ENCODE measurements around the gene LARGE1.

The LARGE1 gene

DNA sequence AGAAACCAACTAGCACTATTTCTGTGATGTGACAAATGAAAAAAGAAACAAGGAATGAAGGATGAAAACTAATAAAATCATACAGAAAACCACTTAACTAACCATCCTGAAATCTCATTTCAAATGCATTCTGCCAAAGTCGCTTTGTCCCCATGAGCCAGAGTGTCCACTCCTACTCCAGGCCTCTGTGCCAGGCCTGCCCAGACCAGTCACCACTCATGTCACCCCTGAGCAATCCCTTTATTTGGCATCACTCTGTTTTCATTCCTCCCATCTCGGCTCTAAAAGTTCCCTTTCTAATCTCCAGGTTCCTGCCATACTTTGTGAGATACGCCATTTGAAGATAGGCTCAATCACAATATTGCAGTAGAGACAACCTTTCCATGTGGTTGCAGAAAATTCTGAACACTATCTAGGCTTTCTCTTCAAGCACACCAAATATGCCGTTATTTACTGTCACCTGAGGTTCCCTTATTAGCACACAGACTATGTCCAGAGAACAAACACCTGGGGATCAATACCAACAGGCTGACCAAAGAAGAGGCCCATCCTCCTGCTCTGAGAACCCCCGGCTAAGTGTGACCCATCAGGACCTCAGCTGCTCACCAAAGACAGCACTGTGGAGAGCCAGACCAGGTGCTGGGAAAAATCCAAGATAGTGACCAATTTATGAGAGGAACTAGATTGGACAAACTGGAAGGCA lies 202.4 kb downstream of the LARGE1 start:
- DNase-seq (ENCODE audit: low spot score), result no peak

DNA sequence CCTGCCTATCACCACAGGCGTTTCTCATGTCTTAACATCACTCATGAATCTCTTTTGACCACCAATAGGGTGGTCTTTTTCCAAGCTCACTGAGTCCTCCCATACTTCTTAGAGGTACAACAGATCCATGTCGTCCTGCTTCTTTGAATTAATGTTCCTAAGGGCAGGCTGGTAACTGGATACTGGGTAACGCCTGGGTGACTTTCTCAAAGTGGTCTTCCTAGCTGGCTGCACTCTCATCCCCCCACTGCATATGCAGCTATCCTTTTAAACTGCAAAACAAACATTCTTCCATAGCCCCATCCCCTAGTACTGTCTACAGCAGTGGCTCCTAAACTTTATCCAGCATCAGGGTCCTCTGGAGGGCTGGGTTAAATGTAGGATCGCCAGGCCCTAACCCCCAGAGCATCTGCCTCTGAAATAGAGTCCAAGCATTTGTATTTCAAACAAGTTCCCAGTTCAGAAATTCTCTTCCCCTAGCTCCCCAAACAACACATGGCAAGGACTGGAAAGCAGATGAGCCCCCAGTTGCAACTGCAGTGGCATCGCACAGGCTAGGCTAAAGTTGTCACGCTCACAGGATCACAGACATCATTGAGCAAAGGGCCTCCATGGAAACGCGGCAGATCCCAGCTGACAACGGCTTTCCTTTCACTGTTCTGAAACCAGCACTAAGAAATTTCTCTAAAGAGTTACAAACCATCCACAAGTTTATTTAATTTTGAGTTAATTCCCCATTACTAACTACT lies 204.9 kb downstream of the LARGE1 start:
- DNase-seq (ENCODE audit: low spot score), result no peak

- no peak for DNase-seq (ENCODE audit: low spot score)
Measured at GRCh38 chr22:33710326-33710725, 209.9 kb downstream of the LARGE1 start.

DNA sequence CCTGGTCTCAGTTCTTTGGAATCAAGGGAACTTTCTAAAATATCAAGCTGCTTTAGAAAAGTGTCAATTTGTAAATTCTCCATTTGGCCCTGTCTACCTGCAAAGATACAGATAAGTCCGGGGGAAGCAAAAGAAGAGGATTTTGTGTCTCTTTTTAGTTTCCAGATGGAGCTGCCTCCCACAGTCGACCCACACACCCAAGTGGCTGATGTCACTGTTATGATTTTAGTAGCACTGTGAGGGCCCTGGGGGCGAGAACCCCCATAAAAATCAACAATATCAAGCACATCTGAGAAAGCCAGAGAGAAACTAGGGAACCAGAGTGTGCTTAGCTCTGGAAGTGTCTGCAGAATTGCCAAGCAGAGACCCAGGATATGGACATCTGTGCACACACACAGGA lies 212.7 kb downstream of the LARGE1 start:
- no peak for DNase-seq (ENCODE audit: low spot score)

DNA sequence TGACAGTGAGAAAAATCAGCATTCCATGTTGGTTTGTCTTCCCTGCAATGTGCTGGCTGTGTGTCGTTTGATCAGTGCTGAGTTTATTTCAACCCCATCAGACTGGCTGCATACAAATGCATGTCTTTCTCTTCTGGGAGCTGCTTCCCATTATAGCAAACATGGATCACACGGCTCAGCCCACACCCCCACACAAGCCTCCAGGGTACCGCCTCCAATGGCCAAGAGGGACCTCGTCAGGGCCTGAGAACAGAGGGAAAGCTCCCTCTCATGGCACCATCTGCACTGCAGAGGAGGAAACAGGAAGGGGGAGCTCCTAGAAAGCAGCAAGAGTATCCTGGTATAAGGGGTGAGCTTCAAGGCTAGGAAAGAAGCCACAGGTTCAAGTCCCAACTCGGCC lies 214.2 kb downstream of the LARGE1 start:
- no peak for DNase-seq (ENCODE audit: low spot score)

DNA sequence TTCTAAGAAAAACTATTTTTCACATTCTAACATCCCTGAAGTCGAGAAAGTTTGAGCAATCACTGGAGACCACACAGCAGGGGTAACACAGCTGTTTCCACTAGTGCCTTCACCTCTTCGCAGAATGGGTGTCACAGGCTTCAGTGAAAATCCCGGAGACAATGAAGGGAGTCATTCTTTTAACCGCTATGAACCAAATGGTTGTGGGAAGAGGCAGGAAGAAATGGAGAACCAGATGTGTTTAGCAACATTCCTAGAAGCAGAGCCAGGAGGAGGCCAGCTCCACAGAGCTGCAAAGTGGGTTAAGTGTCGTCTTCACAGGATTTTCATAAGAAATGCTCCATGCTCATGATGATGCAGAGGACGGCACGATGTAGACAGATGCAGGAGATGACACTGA lies 221.1 kb downstream of the LARGE1 start:
- DNase-seq (ENCODE audit: low spot score), result no peak

GRCh38 chr22:33697640-33698039 lies 222.6 kb downstream of the LARGE1 start:
- no peak for DNase-seq (ENCODE audit: low spot score)

DNA sequence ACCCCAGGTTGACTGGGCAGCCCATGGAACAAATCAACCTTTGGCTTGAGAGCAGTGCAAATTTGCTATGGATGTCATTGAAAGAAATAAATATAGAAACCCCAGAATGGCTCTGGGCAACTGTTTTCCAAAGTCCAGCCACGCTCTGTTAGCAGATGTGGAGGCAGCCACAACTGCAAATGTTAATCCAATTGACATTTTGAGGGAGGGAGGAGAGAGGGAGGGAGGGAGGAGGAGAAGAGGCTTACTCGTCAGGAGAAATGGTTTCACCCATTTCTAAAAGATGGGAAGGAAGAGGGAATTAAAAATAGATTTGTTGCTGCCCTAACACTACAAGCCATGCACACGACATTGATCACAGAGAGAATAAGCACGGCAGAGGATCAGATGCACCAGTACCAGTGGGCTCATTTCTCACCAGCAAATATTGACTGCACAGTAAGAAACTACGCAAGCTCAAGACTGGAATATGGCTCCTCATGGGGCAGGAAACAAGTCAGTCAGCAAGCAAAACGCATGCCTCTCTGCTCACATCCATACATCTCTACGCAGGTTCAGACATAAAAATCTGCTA lies 229.1 kb downstream of the LARGE1 start:
- DNase-seq (ENCODE audit: low spot score), result no peak

- DNase-seq (ENCODE audit: low spot score), result no peak
Measured at GRCh38 chr22:33688903-33689302, 231.4 kb downstream of the LARGE1 start.

DNA sequence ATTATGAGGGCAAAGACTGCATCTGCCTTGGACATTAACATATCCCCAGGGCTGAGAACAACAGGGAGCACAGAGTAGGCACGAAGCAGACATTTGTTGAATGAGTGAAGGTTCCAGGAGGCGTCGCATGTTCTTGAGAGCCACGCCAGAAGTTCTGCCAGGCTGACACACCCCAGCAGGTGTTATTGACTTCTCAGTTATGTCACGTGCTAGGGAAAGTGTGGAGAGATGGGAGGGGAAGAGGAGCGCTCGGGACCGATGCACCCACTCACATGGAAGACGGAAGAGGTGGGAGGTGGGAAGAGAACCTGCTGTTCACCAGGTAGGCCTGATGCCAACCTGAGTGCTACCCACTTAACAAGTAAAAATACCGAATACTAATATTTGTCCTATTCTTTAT lies 232.8 kb downstream of the LARGE1 start:
- DNase-seq (ENCODE audit: low spot score), result no peak

DNA sequence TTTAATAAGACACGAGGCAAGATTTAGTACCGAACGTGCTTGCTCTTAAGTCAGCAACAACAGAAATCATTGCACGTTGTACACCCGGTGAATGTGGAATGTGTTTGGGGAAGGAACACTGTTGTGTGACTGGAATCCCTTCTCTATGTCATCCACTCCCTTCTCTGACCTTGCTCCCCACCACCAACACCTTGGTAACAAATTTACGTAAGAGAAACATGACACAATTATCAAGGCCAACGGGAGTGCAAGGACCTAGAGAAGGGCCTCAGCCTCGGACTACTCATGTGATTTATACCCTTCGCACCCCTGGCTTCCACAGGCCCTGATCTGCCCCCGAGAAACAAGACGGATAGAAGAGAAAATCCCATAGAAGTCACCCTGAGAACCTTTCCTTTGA lies 236.2 kb downstream of the LARGE1 start:
- no peak for DNase-seq (ENCODE audit: low spot score)

DNA sequence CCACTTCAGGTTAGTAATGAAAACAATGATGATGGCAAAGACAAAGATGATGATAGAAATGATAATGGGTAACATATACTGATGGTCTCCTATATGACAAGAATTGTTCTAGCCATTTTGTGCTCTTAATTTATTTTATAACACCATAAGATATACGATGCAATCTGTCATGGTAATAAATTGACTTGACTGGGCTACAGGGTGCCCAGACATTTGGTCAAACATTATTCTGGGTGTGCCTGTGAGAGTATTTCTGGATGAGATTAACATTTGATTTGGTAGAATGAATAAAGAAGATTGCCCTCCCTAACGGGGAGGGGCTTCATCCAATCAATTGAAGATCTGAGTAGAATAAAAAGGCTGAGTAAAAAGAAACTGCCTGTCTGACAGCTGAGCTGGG lies 237.3 kb downstream of the LARGE1 start:
- no peak for DNase-seq (ENCODE audit: low spot score)

DNA sequence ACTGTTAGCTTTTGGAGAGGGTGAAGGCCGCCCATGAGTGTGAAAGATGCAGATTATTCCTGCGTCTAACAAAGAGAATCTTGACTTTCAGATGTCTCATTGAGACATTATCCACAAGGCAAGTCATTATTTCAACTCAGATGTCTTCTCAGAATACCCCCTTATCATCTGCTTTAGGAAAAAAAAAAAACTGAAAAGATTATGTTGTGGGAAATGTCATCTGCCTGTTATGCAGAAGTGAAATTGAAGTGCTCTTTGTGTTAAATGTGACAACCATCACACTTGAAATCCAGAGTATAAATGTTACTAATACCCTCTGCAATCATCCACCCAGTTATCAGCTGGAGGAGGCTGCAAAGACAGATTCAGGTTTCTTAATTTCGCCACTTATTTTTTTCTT lies 239.6 kb downstream of the LARGE1 start:
- no peak for DNase-seq (ENCODE audit: low spot score)

- DNase-seq (ENCODE audit: low spot score), result no peak
Measured at GRCh38 chr22:33678523-33678922, 241.8 kb downstream of the LARGE1 start.

DNA sequence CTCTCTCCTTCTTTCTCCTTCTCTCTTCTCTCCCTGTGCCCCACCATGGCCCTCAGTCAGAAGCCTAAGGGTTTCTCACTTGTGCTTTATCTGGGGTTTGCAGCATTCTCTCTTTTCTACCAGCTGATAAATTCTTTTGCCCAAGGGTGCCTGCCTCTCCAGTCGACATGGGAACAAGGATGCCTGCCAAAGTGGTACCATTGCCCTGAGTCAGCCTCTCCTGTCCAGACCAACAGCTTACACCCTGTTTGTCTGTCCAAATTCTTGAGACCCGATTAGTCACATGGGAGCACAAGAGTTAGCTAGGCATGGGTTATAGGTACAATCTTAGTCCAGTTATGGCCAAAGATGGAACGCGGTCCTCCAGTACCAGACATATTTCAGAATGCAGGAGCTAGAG lies 242.7 kb downstream of the LARGE1 start:
- no peak for DNase-seq (ENCODE audit: low spot score)

GRCh38 chr22:33674357-33674756 lies 245.9 kb downstream of the LARGE1 start:
- DNase-seq (ENCODE audit: low spot score), result no peak

DNA sequence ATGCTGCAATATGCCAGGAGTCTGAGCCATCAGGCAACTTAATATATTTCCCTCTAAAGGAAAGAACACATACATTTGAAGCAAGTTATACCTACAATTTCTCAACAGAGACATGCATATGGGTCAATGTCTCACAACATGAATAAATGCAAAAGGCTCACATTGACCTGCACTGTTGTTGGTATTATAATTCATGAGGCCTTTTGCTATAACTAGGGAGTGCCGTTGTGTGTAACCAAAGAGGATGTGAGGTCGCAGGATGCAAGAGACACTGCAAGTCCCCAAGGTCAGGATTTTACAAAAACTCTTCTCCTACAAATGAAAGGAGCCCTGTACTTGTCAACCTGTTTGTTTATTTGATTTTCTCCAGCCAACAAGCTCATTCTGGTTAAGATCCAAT lies 250.5 kb downstream of the LARGE1 start:
- DNase-seq (ENCODE audit: low spot score), result no peak

DNA sequence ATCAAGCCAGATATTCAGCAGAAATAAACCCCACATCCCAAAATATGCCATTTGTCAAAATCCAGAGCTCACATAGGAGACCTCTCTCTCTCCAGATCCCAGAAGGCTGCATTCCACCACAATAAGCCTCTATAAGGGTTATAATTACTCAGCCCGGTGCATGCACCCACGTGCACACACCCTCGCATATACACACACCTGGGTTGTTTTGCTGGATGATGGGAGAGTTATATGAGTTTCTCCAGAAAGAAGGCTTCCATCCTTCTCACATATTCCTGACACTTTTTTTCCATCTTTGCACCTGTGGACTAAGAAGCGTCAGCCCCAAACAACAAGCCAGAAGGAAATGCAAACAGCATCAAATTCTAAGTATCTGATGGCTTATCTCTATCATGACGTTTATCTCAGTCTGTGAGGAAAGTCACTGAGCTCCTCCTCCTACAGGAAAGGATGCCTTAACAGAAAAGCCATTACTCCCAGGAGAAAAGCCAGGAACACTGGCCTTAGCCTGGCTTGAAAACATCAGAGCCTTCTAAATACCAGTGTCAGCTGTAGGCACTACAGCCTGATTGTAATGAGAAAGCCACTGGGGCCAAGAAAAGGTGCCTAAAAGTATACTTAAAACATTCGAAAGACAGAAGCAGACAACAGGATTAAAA lies 253.2 kb downstream of the LARGE1 start:
- no peak for DNase-seq (ENCODE audit: low spot score)

DNA sequence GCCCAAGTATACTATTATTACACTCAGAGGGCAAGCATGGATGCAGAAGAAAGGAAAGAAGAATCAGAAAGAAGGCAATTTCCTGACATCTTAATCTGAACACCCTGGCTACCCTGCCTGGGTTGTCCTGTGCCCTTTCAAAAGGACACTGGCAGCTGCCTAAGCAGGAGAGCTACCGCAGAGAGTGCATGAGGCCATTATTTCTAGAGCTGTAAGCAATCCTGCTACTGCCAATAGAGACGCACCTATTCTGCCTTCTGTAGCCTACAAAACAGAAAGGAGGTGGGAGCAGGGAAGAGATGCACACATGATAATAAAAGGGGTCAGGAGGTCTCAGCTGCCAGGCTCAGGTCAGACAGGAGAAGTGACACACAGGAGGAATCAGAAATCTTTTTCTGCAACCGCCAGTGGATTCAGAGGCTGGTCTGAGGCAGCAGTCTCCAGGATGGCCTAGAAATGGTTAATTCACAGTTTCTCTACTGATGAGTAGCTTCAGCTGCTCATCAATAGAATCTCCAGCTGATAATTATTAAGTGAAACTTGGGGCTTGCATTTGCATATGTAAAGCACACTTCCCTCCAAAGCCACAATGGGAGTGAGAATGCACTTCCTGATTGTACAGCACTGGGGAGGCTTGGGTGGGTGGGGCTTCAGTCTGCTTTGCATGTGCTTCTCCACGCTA lies 253.9 kb downstream of the LARGE1 start:
- no peak for DNase-seq (ENCODE audit: low spot score)

- no peak for DNase-seq (ENCODE audit: low spot score)
Measured at GRCh38 chr22:33659448-33659847, 260.8 kb downstream of the LARGE1 start.

DNA sequence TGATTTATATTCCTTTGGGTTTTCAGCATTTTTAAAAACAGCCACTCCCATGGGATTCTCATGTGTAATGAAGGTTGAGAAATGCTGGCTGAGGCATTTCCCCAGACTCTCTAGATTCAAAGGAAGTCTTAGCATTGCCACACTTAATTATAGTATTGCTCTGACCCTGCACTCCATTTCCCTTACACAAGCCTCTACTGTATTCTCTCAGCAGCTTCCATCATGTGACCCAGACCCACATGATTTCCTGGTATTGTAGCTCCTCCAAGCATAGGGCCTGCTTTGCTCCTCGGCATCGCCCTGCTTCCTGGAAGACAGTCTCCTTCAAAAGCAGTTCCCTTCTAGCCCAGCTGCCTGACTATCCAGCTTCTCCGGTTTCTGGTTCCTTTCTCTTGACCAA lies 261.5 kb downstream of the LARGE1 start:
- DNase-seq (ENCODE audit: low spot score), result no peak

GRCh38 chr22:33657670-33658069 lies 262.6 kb downstream of the LARGE1 start:
- DNase-seq (ENCODE audit: low spot score), result no peak

Measured in hematopoietic multipotent progenitor cell treated with erythropoietin and hydrocortisone succinate and interleukin-3 and kit ligand, for 17 days (in vitro differentiated cells).